ENCODE results near the gene SH2D3C. TPM values are rescaled to one million over a fixed set of nuclear protein-coding genes. Genes with fewer than 3 reads are reported as not detected.

The SH2D3C gene
- total and polyA plus RNA-seq, 9 of the 15 experiments (the other 6 are each of a cell fraction or from before 2014, with no cell fraction given) = 0.03 to 1.2 (median 0.22) TPM; not detected in 1

DNA sequence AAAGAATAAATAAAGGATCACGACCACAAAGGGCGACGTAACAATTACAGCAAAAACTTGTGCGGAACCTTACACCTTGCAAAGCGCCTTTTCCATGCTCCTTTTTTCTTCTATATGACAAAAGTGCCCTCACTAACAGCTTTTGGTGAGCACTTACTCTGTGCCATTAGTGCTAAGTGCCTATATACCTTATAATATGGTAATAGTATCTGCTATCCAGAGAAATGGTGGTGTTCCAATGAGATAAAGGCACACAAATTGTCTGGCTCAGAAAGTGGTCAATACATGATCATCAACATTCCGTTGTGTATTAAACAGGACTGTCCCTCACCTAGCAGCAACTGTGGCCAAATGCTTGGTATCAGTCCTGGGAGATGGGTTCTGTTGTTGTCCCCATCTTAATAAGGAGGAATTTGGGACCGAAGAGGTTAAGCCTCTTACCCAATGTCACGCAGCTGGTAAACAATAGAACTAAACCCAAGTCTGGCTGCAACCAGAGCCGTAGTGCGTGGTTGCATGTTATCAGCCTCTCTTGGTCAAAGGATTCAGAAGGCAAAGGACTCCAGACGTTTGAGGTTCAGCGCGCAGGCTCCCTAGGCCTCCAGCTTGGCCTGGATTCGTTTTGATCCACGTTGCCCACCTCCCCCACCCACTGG lies 42.8 kb downstream of the SH2D3C start (continued):
- TF ChIP-seq, protein P1, sequence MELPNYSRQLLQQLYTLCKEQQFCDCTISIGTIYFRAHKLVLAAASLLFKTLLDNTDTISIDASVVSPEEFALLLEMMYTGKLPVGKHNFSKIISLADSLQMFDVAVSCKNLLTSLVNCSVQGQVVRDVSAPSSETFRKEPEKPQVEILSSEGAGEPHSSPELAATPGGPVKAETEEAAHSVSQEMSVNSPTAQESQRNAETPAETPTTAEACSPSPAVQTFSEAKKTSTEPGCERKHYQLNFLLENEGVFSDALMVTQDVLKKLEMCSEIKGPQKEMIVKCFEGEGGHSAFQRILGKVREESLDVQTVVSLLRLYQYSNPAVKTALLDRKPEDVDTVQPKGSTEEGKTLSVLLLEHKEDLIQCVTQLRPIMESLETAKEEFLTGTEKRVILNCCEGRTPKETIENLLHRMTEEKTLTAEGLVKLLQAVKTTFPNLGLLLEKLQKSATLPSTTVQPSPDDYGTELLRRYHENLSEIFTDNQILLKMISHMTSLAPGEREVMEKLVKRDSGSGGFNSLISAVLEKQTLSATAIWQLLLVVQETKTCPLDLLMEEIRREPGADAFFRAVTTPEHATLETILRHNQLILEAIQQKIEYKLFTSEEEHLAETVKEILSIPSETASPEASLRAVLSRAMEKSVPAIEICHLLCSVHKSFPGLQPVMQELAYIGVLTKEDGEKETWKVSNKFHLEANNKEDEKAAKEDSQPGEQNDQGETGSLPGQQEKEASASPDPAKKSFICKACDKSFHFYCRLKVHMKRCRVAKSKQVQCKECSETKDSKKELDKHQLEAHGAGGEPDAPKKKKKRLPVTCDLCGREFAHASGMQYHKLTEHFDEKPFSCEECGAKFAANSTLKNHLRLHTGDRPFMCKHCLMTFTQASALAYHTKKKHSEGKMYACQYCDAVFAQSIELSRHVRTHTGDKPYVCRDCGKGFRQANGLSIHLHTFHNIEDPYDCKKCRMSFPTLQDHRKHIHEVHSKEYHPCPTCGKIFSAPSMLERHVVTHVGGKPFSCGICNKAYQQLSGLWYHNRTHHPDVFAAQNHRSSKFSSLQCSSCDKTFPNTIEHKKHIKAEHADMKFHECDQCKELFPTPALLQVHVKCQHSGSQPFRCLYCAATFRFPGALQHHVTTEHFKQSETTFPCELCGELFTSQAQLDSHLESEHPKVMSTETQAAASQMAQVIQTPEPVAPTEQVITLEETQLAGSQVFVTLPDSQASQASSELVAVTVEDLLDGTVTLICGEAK (IDR thresholded peaks at IDR 0.05) = no peak
- TF ChIP-seq, protein P1 (CRISPR knock-in tag; IDR thresholded peaks at IDR 0.05) = no peak

All from K562 (cell line).